Natural killer cell (primary cell): ENCODE measurements around the gene TULP4. TPM values are rescaled to one million over a fixed set of nuclear protein-coding genes. Genes with fewer than 3 reads are reported as not detected.

Experiments
- ATAC-seq, 3 donors: fragments of 150-1000 bp in 2 of 3; fragments of 200-7000 bp in 1 of 3; cut with Tn5 transposase; 1 replicate in 1 of 3; 2 replicates in 2 of 3; pipeline ENCODE4 v1.10.0; 2021; ENCODE audit warnings: mild to moderate bottlenecking in 2 of 3, moderate library complexity in 2 of 3
- DNase-seq, 2 donors: peaks; one replicate each; pipeline versions ENCODE4 v3.0.0 to v3.0.0-alpha.2; 2013 to 2021; ENCODE audit warnings: mixed read lengths in 1 of 2
- H3K27ac ChIP-seq: one replicate; pipeline ENCODE4 v1.5.1; 2013; ENCODE audit warnings: mild to moderate bottlenecking, low read length
- H3K27me3 ChIP-seq: one replicate; pipeline ENCODE4 v1.6.1; 2013; ENCODE audit warnings: low read length; ENCODE audit not compliant: control insufficient read depth, insufficient read depth
- H3K36me3 ChIP-seq: one replicate; pipeline ENCODE4 v1.6.1; 2013; ENCODE audit warnings: low read length; ENCODE audit not compliant: control insufficient read depth, insufficient read depth
- H3K4me1 ChIP-seq: one replicate; pipeline ENCODE4 v1.6.1; 2013; ENCODE audit warnings: low read length; ENCODE audit not compliant: control insufficient read depth, insufficient read depth
- H3K4me3 ChIP-seq: one replicate; pipeline ENCODE4 v1.5.1; 2013; ENCODE audit warnings: low read length
- H3K9me3 ChIP-seq: one replicate; pipeline ENCODE4 v1.6.1; 2013; ENCODE audit warnings: low read length; ENCODE audit not compliant: control insufficient read depth, insufficient read depth
- H3K27ac Mint-ChIP-seq, 2 donors: one replicate each; pipeline ENCODE4 v1.8.0; 2022; ENCODE audit warnings: mild to moderate bottlenecking in 2 of 2, mixed read lengths in 2 of 2, moderate library complexity in 1 of 2
- H3K27me3 Mint-ChIP-seq, 2 donors: one replicate each; pipeline ENCODE4 v1.8.0; 2022; ENCODE audit warnings: low read depth in 2 of 2, mixed read lengths in 2 of 2
- H3K36me3 Mint-ChIP-seq: one replicate; pipeline ENCODE4 v1.8.0; 2022; ENCODE audit warnings: mixed read lengths
- H3K4me1 Mint-ChIP-seq, 2 donors: one replicate each; pipeline ENCODE4 v1.8.0; 2022; ENCODE audit warnings: mixed read lengths in 2 of 2
- H3K4me3 Mint-ChIP-seq: one replicate; pipeline ENCODE4 v1.8.0; 2022; ENCODE audit warnings: mild to moderate bottlenecking, moderate library complexity, mixed read lengths
- H3K9me3 Mint-ChIP-seq, 2 donors: one replicate each; pipeline ENCODE4 v1.8.0; 2022; ENCODE audit warnings: mixed read lengths in 2 of 2
- CTCF ChIP-seq: fragments of 200-600 bp; IDR thresholded peaks from one replicate; pipeline ENCODE4 v1.8.0; 2022; ENCODE audit warnings: antibody characterized with exemption
- WGBS: methylation state at CpG from one replicate; pipeline ENCODE4 v1.1.7; 2013; ENCODE audit warnings: missing lambda C conversion rate; ENCODE audit not compliant: insufficient coverage; 5-methylcytosine and 5-hydroxymethylcytosine counted together
- intact Hi-C: fragments of 100-400 bp; cut with micrococcal nuclease; formaldehyde crosslinking; loops from one replicate; pipeline ENCODE4 v1.14.2; 2022
- total RNA-seq, 4 donors: library from RNA; stranded (reverse); fragments of 120-200 nt in 1 of 4; gene quantifications; one replicate each; pipeline versions ENCODE4 v1.2.3 to v1.2.4, GENCODE V29; 2013 to 2022

Gene TULP4
- total RNA-seq, 3 donors from 2014 or later (not counting 1 experiment from before 2014, with no cell fraction given), result 75.2 to 89.5 (median 88.3) TPM

GRCh38 chr6:158514176-158514575, 201.9 kb downstream of the TULP4 start:
- Mint-ChIP-seq H3K4me1 (peaks cover 43 to 44% of the 10 kb centered on the region in 2 donors), H3K27me3 (peaks cover 15 to 23% of the 10 kb centered on the region in 2 donors), H3K27ac (peak overlapping the region in 1 of 2 donors; percentile 36), H3K4me3 (no peak overlapping the region), H3K9me3 (no peaks in the 10 kb centered on the region), H3K36me3 (no peaks in the 10 kb centered on the region)
- TF ChIP-seq CTCF, result no peak
- no peak for ATAC-seq
- no peaks in the 10 kb centered on the region for H3K9me3 ChIP-seq
- no peak overlapping the region for H3K4me3 ChIP-seq
- intact Hi-C loops, result no loop called here
- H3K4me1 ChIP-seq, result peaks cover 40% of the 10 kb centered on the region
- no peak overlapping the region for H3K27ac ChIP-seq
- H3K27me3 ChIP-seq, result peaks cover 2% of the 10 kb centered on the region
- 13% methylated on average over 4 of the region's 4 CpGs for WGBS
- no peaks in the 10 kb centered on the region for H3K36me3 ChIP-seq
- peak in 1 of 2 donors; percentile 26 for DNase-seq

GRCh38 chr6:158514991-158515390, 202.7 kb downstream of the TULP4 start:
- no peaks in the 10 kb centered on the region for H3K9me3 Mint-ChIP-seq
- no peak overlapping the region for H3K27ac Mint-ChIP-seq
- no peaks in the 10 kb centered on the region for H3K9me3 ChIP-seq
- no peaks in the 10 kb centered on the region for H3K36me3 Mint-ChIP-seq
- peaks cover 40% of the 10 kb centered on the region for H3K4me1 ChIP-seq
- no peak overlapping the region for H3K27ac ChIP-seq
- no peak for ATAC-seq
- DNase-seq, result no peak
- no peaks in the 10 kb centered on the region for H3K36me3 ChIP-seq
- intact Hi-C loops, result no loop called here
- peaks cover 43 to 44% of the 10 kb centered on the region in 2 donors for H3K4me1 Mint-ChIP-seq
- peaks cover 2% of the 10 kb centered on the region for H3K27me3 ChIP-seq
- no peak for TF ChIP-seq CTCF
- 97% methylated on average over 8 of the region's 8 CpGs for WGBS
- no peak overlapping the region for H3K4me3 ChIP-seq
- H3K4me3 Mint-ChIP-seq, result no peak overlapping the region
- H3K27me3 Mint-ChIP-seq, result peaks cover 18 to 31% of the 10 kb centered on the region in 2 donors

- peaks cover 19 to 36% of the 10 kb centered on the region in 2 donors for H3K27me3 Mint-ChIP-seq
- H3K27me3 ChIP-seq, result peaks cover 2% of the 10 kb centered on the region
- no peaks in the 10 kb centered on the region for H3K9me3 Mint-ChIP-seq
- H3K4me1 Mint-ChIP-seq, result peaks cover 43 to 44% of the 10 kb centered on the region in 2 donors
- DNase-seq (no peak), ATAC-seq (no peak)
- no peaks in the 10 kb centered on the region for H3K9me3 ChIP-seq
- H3K36me3 ChIP-seq, result no peaks in the 10 kb centered on the region
- H3K4me1 ChIP-seq, result peaks cover 40% of the 10 kb centered on the region
- no peak overlapping the region for H3K27ac ChIP-seq
- H3K27ac Mint-ChIP-seq, result no peak overlapping the region
- WGBS, result 18% methylated on average over 33 of the region's 33 CpGs
- TF ChIP-seq CTCF, result no peak
- intact Hi-C loops, result no loop called here
- H3K36me3 Mint-ChIP-seq, result no peaks in the 10 kb centered on the region
- H3K4me3 Mint-ChIP-seq, result peak overlapping the region; percentile 18
- no peak overlapping the region for H3K4me3 ChIP-seq
Measured at GRCh38 chr6:158516098-158516497, 203.8 kb downstream of the TULP4 start.

- Mint-ChIP-seq H3K27ac (no peak overlapping the region), H3K4me1 (peaks cover 43 to 44% of the 10 kb centered on the region in 2 donors), H3K27me3 (peaks cover 19 to 36% of the 10 kb centered on the region in 2 donors), H3K4me3 (peak overlapping the region; percentile 80), H3K36me3 (no peaks in the 10 kb centered on the region), H3K9me3 (no peaks in the 10 kb centered on the region)
- no peak overlapping the region for H3K4me3 ChIP-seq
- H3K9me3 ChIP-seq, result no peaks in the 10 kb centered on the region
- DNase-seq, result no peak
- H3K36me3 ChIP-seq, result no peaks in the 10 kb centered on the region
- 89% methylated on average over 8 of the region's 8 CpGs for WGBS
- no peak overlapping the region for H3K27ac ChIP-seq
- peaks cover 40% of the 10 kb centered on the region for H3K4me1 ChIP-seq
- peaks cover 2% of the 10 kb centered on the region for H3K27me3 ChIP-seq
- intact Hi-C loops, result no loop called here
- no peak for TF ChIP-seq CTCF
- ATAC-seq, result no peak
Measured at GRCh38 chr6:158517038-158517437, 204.8 kb downstream of the TULP4 start.
